ENCODE data around the gene CANT1. TPM values are rescaled to one million over a fixed set of nuclear protein-coding genes. Genes with fewer than 3 reads are reported as not detected.

CANT1 gene
- total and polyA plus RNA-seq, 9 of the 15 experiments (the other 6 are each of a cell fraction or from before 2014, with no cell fraction given) = 2.7 to 66.4 (median 22.5) TPM

- Histone ChIP-seq H3K27me3 (ENCODE audit: control insufficient read depth in 2 of 2, insufficient read depth in 2 of 2, low read length in 2 of 2) (peaks cover 40 to 85% of the 10 kb centered on the region in 2 experiments), H3K9ac (ENCODE audit: insufficient read depth in 1 of 2, low read depth in 2 of 2, low read length in 2 of 2) (no peak overlapping the region), H3K27ac (ENCODE audit: extremely low read depth, low read depth, low read length) (no peak overlapping the region), H2AFZ (ENCODE audit: low read depth, low read length) (no peak overlapping the region), H3K9me3 (replicated peaks; ENCODE audit: control insufficient read depth, insufficient read depth, low read depth, low read length) (no peaks in the 10 kb centered on the region; the same call in 1 of the 2 replicates), H3K36me3 (ENCODE audit: control insufficient read depth, insufficient read depth, low read length) (no peaks in the 10 kb centered on the region), H3K4me1 (replicated peaks in 1 of 2; ENCODE audit: control insufficient read depth in 2 of 2, insufficient read depth in 2 of 2, low read length in 2 of 2) (peaks cover 0 to 17% of the 10 kb centered on the region in 2 experiments; a peak in 2 of 5 replicates), H4K20me1 (replicated peaks; ENCODE audit: control insufficient read depth, insufficient read depth, low read length) (peaks cover 15% of the 10 kb centered on the region; the same call in 1 of the 2 replicates), H3K4me3 (no peak overlapping the region), H3K9me1 (ENCODE audit: control insufficient read depth, insufficient read depth, low read length) (no peaks in the 10 kb centered on the region), H3K79me2 (ENCODE audit: control insufficient read depth, insufficient read depth, low read length) (no peaks in the 10 kb centered on the region), H3K4me2 (ENCODE audit: insufficient read depth, low read length) (no peak overlapping the region)
- in situ Hi-C loops (cut with MboI) = no loop called here
- no peak for FAIRE-seq
- intact Hi-C loops (cut with micrococcal nuclease) = loop anchor here (5.0 kb wide), 1 partner anchor 37 kb away; no protein-coding TSS in a partner anchor
- TF ChIP-seq ZBTB43 (CRISPR knock-in tag; IDR thresholded peaks at IDR 0.05) = no peak
- no peak for TF ChIP-seq SMAD3 (CRISPR knock-in tag; conservative IDR thresholded peaks at IDR 0.05)
- no peak for TF ChIP-seq BCOR (IDR thresholded peaks at IDR 0.05)
- TF ChIP-seq CUX1 (CRISPR knock-in tag; IDR thresholded peaks at IDR 0.05) = no peak
- TF ChIP-seq SPI1 (IDR thresholded peaks at IDR 0.05; ENCODE audit: borderline replicate concordance, low read depth, low read length) = no peak
- no peak for TF ChIP-seq ZNF696 (CRISPR knock-in tag; conservative IDR thresholded peaks at IDR 0.05)
- TF ChIP-seq ZNF197 (CRISPR knock-in tag; IDR thresholded peaks at IDR 0.05; ENCODE audit: low read depth) = no peak
- no peak for TF ChIP-seq HNRNPL (IDR thresholded peaks at IDR 0.05; ENCODE audit: low read depth, low read length)
- no peak for TF ChIP-seq NCOA2 (IDR thresholded peaks at IDR 0.05; ENCODE audit: partially characterized antibody in 2 of 2)
- no peak for TF ChIP-seq FUS (optimal IDR thresholded peaks at IDR 0.05; ENCODE audit: low read depth, low read length)
- no peak for TF ChIP-seq ZNF75A (CRISPR knock-in tag; IDR thresholded peaks at IDR 0.05)
- TF ChIP-seq HDAC2 (IDR thresholded peaks at IDR 0.05) = no peak
- no peak for TF ChIP-seq CREB3L1 (IDR thresholded peaks at IDR 0.05; ENCODE audit: borderline replicate concordance, low read depth)
- TF ChIP-seq ILF3 (IDR thresholded peaks at IDR 0.05; ENCODE audit: borderline replicate concordance) = no peak
- 7% methylated on average over 12 of the region's 15 CpGs for WGBS (ENCODE audit: insufficient coverage, low coverage, missing lambda C conversion rate)
- no peak for ATAC-seq
- DNase-seq (ENCODE audit: extremely low read depth in 1 of 4, low spot score in 3 of 4) = peak in 1 of 4 experiments; percentile 13
- ChIA-PET POLR2A (interaction anchor here (0.8 kb wide), 1 partner anchor 42 kb away, joined by 3 read pairs; no protein-coding TSS in a partner anchor), CTCF (ENCODE audit: low intra/inter-chr PET ratio) (interaction anchor here (1.4 to 1.6 kb wide), 2 partner anchors 25 to 37 kb away, joined by 7 to 8 read pairs; no protein-coding TSS in a partner anchor)
- no TSS peak for BruUV-seq (replicated peaks)
Observed at GRCh38 chr17:79045001-79045729, 35.6 kb upstream of the CANT1 start.
